ENCODE data around the gene CEACAM19. TPM values are rescaled to one million over a fixed set of nuclear protein-coding genes. Genes with fewer than 3 reads are reported as not detected.
"Not testable (repeated sequence)": the region's sequence is repeated elsewhere in the genome, so short reads cannot be mapped to it uniquely, and the experiment has no call there.

CEACAM19 gene
- not detected for total RNA-seq

- no peak for DNase-seq
Observed at GRCh38 chr19:44671400-44671799, at the start of gene CEACAM19. Gene CEACAM19, plus strand, starts transcription at chr19:44671482. Its CDS starts 450 bp downstream, at chr19:44671932.

- no peak for DNase-seq
Observed at GRCh38 chr19:44623080-44623479, 48.2 kb upstream of the CEACAM19 start.

GRCh38 chr19:44623626-44624025, 47.7 kb upstream of the CEACAM19 start:
- no peak for DNase-seq

GRCh38 chr19:44624840-44625354, 46.4 kb upstream of the CEACAM19 start:
- DNase-seq, result no peak

- DNase-seq, result not testable (repeated sequence)
Observed at GRCh38 chr19:44625637-44626036, 45.6 kb upstream of the CEACAM19 start.

- DNase-seq, result no peak
Observed at GRCh38 chr19:44626048-44626624, 45.1 kb upstream of the CEACAM19 start.

- DNase-seq, result no peak
Observed at GRCh38 chr19:44627631-44628030, 43.7 kb upstream of the CEACAM19 start.

GRCh38 chr19:44628793-44629192, 42.5 kb upstream of the CEACAM19 start:
- DNase-seq, result no peak

GRCh38 chr19:44631611-44632010, 39.7 kb upstream of the CEACAM19 start:
- DNase-seq, result not testable (repeated sequence)

- not testable (repeated sequence) for DNase-seq
Observed at GRCh38 chr19:44634058-44634457, 37.2 kb upstream of the CEACAM19 start.

GRCh38 chr19:44634785-44635184, 36.5 kb upstream of the CEACAM19 start:
- no peak for DNase-seq

GRCh38 chr19:44635581-44636438, 35.5 kb upstream of the CEACAM19 start:
- DNase-seq, result no peak

GRCh38 chr19:44636439-44637389, 34.6 kb upstream of the CEACAM19 start:
- no peak for DNase-seq

GRCh38 chr19:44637390-44637764, 33.9 kb upstream of the CEACAM19 start:
- DNase-seq, result no peak

GRCh38 chr19:44640518-44640917, 30.8 kb upstream of the CEACAM19 start:
- DNase-seq, result no peak

GRCh38 chr19:44641501-44642265, 29.6 kb upstream of the CEACAM19 start:
- DNase-seq, result no peak

- DNase-seq, result no peak
Observed at GRCh38 chr19:44642377-44642776, 28.9 kb upstream of the CEACAM19 start.

- no peak for DNase-seq
Observed at GRCh38 chr19:44643605-44644401, 27.5 kb upstream of the CEACAM19 start, which contains the start of gene PVR. Gene PVR, plus strand, starts transcription at chr19:44643910. Its CDS starts 187 bp downstream, at chr19:44644097.

- no peak for DNase-seq
Observed at GRCh38 chr19:44644402-44645016, 26.8 kb upstream of the CEACAM19 start.

- DNase-seq, result no peak
Observed at GRCh38 chr19:44645407-44646048, 25.8 kb upstream of the CEACAM19 start.
